Measurements from ENCODE around the gene CASTOR1.
A peak's percentile ranks its signal among the peaks of the same experiment; 100 is the strongest.

CASTOR1 gene

DNA sequence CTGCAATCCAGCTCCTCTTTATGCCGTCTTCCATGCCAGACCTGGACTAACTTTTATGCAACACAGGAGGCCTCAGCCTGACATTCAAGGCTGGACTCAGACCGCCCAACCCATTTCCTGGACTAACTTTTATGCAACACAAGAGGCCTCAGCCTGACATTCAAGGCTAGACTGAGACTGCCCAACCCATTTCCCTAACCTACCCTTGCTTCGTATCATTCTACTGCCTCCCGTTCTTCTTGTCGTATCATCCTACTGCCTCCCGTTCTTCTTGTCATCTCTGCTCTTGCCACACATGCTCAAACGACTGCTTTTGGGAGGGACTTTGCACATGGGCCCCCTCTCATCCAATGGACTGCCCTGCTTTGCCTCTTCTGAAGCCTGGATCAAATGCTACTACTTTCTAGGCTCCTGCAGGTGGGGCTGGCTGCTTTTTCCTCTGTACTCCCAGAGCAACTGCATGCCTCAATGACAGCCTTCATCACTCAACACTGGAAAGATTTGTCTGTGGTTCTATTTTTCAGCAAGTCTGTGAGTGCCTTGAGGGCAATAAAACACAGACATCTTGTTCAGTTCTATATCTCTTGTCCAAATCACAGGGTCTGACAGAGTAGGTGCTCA lies 29.6 kb upstream of the CASTOR1 start:
- DNase-seq (ENCODE audit: low spot score), result no peak

DNA sequence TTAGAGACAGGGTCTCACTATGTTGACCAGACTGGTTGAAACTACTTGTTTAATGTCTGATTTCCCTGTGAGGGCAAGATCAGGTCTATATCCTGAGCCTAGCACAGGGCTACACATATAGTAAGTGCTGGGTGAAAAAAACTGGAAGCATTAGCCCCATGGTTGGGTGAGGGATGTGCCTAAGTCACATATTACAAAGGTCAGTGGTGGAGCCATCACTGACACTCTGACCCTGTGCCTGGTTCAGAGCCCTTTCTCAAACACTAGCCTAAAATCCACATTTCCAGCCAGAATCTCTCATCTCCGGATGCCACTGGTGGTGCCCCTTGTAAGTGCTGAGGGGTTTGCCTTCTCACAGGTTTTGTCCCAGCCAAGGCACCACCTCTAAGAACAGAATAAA lies 28.5 kb upstream of the CASTOR1 start:
- DNase-seq (ENCODE audit: low spot score), result no peak

DNA sequence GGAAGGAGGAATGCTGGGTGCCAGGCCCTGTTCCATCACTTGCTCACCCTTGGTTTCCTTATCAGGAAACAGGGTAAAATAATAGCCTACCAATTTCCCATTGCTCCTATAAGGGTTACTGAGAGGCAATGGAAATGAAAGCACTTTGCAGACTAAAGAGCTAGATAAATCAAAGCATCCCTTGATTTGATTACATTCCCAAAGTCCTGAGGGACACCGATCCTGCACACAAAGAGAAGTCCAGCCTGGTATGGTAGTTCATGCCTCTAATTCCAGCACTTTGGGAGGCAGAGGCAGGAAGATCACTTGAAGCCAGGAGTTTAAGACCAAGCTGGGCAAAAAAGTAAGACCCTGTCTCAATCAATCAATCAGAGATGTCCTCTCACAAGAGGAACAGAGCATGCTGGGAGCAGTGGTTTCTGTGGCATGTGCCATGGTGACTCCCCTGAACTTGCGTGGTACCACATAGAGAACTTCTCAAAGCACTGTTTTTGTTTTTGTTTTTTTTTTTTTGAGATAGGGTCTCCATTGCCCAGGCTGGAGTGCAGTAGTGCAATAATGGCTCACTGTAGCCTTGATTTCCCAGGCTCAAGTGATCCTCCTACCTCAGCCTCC lies 26.8 kb upstream of the CASTOR1 start:
- DNase-seq (ENCODE audit: low spot score), result no peak

DNA sequence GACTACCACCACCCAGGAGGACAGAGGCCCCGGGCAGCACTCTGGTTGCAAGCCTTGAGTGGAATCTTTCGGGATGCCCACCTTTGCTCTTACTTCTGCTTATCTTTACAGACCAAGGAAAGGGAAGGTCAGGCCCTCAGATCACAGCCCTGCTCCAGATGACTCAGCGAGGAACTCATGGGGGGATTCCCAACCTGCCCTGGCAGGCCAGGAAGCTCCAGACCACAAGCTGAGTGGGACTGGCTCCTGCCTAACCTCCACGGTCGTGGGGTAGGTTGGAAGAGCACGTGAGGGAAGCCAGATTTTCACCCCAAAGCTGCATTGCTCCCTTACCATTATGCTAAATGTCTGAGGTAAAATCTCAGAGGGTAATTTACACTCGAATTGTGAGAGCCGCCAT lies 25.6 kb upstream of the CASTOR1 start:
- no peak for DNase-seq (ENCODE audit: low spot score)

DNA sequence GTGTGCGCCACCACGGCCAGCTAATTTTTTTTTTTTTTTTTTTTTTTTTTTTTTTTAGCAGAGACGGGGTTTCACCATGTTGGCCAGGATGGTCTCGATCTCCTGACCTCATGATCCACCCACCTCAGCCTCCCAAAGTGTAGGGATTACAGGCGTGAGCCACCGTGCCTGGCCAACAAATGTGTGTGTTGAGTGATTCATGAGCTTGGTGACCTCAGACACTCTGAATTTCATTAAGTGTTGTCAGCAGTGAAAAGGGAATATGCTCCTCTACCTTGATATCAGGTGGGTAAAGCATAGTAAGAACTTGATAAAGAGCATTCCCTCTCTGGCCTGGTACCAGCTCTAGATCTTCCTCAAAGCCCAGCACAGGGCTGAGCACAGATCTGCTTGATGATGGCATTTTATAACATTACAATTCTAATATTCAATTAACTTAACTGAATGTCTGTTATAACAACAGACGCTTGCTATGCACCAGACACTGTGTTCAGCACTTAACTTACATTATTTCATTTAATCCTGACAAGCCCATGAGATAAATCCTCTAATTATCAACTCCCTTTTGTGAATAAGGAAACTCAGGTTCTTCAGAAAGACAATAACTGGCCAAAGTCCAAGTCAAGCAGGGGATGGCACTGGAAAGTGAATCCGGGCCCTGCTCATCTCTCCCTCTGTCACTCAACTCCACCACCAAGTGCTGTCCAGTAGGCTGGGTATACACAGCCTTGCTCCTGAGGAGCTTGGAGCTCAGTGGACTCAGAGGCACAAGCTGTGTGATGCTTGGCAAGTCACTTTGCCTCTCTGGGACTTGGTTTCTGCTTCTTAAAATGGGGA lies 24.4 kb upstream of the CASTOR1 start:
- no peak for DNase-seq (ENCODE audit: low spot score)

DNA sequence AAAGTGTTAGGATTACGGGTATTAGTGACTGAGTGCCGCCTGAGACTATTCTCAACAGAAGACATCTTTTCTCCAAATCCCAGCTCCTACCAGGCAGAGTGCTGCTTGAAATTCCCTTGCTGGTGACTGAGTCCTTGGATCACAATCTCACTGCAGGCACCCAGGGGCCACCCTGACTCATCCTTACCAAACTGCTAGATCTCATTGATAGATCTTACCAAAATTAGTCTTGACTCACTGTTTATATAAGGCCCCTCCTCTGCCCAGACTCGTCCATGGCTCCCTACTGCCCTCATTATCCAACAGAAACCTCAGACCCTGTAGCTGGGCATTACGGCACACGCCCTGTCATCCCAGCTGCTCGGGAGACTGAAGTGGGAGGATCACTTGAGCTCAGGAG lies 22.7 kb upstream of the CASTOR1 start:
- DNase-seq (ENCODE audit: low spot score), result no peak

DNA sequence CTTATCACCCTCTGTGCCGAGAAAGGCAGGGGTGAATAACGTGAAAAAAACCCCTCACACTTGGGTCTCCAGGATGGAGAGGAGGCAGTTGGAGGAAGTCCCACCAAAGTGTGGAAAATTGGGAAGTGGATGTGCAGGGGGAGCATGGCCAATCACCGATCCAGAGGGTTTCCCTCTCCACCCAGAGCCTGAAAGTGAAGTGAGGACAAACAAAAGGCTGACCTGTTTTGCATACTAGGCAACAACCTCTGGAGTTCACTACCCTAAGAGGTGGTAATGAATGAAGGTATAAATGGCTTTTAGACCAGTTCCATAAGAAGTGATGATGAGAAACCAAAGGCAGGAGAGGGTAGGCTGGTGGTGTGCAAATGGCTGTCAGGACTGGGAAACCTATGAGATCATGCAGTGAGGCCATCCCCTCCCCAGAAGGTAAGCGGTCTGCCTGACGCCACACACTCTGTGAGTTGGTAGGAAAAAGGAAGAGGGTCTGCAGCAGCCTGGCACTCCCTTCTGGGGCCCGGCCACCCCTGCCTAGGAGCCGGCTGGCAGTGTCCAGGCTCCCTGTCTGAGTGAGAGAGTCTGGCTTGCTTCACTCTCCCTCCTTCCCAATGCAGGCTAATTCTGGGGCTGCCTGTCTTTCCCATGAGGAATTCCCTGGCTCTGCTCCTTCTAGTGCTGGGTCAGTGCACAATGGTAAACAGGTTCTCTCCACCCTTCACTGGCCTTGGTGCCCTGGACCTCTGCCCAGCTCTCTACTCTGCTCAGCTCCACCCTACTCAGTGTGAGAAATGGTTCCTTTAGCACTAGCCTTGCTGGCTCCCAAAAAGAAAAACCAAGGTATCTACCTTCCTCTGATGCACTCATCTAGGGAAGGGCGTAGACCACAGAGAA lies 21.8 kb upstream of the CASTOR1 start:
- no peak for DNase-seq (ENCODE audit: low spot score)

DNA sequence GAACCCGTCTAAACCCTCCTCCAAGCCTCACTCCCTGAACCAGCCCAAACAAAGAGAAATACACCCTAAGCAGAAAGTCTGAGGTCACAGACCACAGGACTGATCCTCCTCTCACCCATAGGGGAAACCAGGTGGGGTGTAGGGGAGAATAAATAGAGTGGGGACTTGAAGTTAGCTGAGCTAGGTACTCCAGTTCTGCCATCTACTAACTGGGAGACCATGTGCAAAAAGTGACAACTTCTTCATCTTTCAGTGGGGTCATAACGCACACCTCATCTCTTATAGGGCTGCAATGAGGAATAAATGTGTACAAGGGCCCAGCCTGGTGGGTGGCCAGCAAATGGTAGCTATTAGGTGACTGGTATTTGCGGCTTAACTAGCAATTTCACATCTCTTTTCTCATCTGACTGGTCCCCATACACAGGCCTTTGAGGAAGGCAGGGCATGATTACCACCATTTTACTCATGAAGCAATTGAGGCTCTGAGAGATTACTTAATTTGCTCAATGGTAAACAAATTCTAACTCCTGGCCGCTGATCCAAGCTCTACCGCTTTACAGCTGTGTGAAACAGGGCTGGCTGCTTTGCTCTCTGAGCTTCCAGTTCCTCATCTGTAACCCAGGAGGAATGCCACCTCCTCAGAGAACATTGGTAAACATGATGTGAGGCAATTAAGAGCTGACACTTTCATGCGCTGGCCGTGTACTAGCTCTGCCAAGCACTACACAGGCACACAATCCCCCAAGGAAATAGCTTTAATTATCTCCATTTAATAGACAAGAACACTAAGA lies 20.8 kb upstream of the CASTOR1 start:
- no peak for DNase-seq (ENCODE audit: low spot score)

DNA sequence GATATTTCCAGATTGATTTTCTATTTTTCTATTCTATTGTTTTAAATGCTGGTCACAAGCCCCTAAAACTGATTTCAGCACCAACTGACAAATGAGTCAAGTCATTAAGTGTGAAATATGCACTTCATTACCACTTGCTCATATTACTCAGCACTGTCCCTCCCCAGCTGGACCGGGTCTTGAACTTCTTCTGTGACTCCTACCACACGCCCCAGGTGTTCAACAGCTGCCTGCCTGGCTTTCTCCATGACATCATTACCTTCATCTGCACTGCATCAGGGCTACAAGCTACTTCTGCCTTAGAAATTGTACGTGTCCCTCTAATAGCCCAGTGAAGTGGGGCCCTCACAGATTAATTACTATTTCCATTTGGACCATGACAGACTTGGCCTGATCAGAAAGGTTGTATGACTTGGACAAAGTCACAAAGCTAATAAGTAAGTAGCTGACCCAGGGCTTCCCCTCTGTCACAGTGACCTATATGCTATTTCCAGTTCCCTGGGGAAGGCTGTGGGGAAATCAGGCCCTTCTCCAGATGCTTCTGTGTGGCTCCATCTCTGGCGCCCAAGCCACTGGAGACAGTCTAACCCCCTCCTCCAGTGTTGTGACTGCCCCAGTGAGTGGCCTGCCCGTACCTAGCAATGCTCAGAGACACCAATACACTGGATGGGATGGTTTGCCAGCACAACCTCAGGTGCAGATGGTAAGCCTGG lies 19.4 kb upstream of the CASTOR1 start:
- DNase-seq (ENCODE audit: low spot score), result no peak

DNA sequence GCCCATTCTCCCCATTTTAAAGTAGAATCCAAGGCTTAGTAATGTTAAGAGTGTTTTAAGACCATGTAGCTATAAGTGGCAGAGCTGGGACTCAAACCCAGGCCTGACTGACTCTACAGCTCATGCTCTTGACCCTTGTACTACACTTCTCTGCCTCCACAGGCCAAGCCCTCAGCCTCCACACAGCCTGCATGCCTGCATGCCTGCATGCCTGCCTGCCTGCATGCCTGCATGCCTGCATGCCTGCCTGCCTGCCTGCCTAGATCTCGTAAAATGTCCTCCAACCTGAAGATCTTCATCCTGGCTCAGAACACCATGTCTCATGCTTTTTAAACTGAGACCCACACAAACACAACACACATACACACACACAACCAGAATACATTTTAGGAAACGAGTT lies 18.8 kb upstream of the CASTOR1 start:
- no peak for DNase-seq (ENCODE audit: low spot score)

DNA sequence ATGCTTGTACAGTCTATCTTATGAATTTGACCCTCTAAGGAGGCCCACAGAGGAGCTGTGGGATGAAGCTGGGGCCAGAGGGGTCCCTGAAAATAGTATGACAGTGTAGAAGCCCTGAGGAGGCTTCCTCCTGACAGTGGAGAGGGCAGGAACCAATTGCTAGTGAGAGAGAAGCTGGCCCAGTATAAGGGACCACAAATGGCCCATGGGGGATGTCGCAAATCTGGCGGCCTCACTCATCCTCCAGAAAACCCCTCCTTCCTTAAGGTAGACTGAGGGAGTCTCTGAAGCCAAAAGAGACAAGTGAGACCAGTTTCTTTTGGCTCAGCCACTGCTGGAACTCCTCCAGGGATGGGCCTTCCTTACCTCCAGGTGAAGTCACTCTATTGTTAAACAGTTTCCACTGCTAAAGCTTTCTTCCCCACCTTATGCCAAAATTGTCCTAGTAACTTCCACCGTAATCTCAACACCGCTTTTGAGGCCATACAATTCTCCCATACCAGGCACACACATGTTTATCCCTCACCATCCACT lies 17.8 kb upstream of the CASTOR1 start:
- no peak for DNase-seq (ENCODE audit: low spot score)

DNA sequence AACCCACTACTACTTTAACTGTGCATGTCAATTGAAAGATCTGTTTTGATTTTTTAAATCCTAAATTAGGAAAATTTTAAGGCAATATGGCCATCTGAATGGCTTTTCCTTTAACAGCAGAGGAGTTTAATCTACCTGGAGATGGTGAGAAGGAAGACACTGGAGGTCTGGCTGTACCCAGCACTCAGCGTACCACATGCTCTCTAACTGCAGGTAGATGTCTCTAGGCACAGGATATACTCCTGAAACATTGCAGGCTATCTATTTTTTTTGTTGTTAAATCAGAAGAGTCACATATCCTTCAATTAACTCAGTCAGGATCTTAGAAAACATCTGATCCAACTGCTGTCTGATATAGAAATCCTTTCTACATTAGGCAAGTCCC lies 17.3 kb upstream of the CASTOR1 start:
- DNase-seq (ENCODE audit: low spot score), result no peak

DNA sequence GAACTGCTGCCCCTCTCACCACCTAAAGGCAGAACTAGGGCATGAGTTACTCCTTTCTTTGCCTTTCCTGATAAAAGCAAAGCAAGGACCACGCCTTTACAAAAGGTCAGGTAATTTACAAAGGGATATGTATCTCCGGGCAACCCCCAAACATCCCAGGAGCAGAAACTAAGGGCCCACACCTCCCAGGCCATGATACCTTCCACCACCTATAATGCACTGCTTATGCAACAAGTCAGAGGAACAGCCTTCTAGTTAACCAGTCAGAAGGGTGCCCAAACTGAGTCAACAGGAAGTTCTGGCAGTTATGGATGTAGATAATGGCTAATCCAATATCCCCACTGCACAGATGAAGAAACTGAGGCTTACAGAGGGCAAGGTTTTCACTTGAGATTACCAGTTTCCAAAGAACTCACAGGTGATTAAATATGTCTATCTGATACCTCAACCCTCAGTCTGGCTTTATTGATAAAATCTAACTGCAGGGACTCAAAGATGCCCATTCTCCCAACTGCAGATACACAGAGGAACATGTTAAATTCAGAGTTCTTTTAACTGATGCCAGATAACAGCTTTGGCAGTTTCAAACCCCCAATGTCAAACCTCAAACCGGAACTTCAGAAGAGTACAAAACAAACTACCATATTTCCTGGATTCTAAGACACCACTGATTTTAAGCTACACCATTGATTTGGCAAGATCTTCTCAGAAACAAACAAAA lies 16.8 kb upstream of the CASTOR1 start:
- DNase-seq (ENCODE audit: low spot score), result peak; percentile 36

DNA sequence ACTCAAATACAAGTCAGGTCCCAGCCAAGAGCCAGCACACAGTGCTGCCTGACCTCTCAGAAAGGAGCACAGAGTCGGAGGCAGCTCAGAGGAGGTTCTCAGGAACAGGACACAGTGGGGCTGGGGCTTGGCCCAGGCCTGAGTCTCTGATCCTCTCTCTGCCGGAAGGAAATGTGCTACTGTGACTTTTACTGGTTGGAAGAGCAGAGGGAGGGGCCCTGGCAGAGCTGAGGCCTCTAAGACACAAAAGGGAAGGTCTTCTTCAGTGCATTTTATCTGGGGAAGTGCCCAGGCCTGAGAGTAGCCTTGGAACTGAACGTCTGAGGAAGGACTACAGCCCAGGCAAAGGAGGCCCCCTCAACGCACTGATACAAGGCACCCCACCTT lies 16.2 kb upstream of the CASTOR1 start:
- peak; percentile 76 for DNase-seq (ENCODE audit: low spot score)

DNA sequence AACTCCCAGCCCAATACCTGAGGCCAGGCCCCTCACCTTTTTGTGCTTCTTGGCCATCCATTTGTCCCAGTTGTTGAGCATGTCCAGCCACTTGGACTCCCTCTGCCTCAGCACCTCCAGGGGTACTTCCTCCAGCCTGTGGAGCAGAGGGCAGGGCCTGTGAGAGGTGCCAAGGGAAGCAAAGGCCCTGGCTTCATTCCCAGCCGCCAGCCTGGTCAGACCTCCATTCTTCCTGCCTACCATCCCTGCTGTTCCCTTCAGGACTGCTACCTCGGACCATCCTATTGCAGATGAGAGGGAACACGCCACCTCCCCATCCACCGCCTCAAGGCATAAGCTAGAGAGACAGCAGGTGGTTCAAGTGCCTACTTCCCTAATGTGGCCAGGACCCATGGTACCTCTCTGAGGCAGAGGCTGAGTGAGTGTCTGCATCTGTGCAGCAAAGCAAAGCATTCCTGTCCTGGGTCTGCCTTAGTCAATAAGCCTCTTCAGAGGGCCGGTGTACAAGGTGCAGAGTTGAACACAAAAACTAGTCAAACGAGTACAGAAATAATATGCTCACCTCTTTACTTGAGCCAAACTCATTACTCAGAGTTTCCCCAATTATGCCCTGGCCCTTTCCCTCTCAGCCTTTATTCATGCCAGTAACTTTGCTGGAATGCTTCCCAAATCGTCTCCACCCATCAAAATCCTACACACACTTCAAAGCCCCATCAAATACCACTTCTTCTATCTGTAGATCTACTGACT lies 15.4 kb upstream of the CASTOR1 start:
- DNase-seq (ENCODE audit: low spot score), result no peak

DNA sequence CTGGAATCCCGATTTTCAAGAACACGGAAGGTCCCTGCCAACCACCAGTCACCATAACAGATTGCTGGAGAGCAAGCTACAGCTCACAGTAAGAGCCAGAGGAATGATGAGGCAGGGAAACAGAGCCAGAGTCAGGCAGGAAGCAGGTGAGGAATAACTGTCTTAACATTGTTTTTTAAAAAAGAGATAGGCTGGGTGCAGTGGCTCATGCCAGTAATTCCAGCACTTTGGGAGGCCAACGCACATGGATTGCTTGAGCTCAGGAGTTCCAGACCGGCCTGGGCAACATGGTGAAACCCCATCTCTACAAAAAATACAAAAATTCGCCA lies 13.5 kb upstream of the CASTOR1 start:
- DNase-seq (ENCODE audit: low spot score), result no peak

DNA sequence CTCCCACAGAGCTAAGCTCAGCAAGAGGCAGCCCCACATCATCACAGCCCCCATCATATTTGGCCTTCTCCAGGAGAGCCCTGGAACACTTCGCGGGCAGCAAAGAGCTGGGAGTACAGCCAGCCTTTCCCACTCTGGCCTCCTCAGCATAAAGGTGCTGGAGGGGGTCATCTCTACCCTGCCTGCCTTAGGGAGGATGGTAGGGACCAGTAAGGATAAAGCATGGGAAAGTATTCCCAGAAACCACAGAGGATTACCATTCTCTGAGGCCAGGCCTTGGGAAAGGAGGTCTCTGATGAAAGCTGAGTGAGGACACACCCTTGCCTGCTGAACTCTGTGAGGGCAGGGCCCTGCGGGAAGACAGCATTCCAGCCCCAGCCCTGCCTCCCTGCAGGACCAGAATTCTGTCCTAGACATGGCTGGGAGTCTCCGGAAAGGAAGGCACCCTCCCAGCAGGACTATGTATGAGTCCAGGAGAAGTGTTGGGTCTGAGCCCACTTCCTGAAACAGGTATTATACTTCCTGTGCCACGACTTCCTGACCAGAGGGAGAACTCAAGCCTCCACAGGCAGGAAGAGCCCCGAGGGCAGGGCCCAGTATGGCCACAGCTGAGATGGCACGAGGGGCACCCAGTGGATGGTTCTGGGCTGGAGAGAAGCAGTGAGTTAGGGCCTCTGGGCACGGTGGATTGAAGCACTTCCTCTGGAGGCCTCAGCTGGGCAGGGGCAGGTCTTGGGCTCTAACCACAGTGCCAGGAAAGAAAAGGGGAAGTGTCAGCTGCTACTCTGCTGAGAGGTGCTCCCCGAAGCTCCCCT lies 12.9 kb upstream of the CASTOR1 start:
- peak; percentile 53 for DNase-seq (ENCODE audit: low spot score)

DNA sequence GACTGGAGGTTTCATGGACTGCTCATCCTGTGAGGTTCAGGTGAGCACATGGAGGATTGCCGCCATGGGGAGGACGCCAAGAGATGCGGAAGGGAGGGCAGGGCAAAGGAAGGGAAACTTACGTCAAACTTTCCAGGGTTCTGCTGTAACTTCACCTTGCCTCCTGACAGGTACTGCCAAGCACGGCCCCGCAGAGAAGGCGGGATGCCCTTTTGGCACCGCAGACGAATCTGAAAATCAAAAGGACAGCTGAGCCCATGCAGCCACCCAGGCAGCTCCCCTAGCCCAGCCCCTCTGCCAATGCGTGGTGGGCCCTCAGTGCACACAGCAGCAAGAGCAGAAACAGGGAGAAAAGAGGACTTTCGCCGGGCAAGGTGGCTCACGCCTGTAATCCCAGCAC lies 10.0 kb upstream of the CASTOR1 start:
- DNase-seq (ENCODE audit: low spot score), result no peak

All from pons (tissue), 1 donor.